NCI-H2227 treated with DMSO at 0.1 percent for 48 hours (cell line): Measurements from ENCODE around the gene SLC9A8.

Experiments used
- DNase-seq: peaks from one replicate; lab custom pipeline; 2025; lab: John Stamatoyannopoulos, UW

The SLC9A8 gene

GRCh38 chr20:49877386-49877921 is 64.8 kb downstream of the SLC9A8 start:
- DNase-seq = peak; percentile 74

GRCh38 chr20:49878977-49879376 is 66.3 kb downstream of the SLC9A8 start:
- DNase-seq = no peak

GRCh38 chr20:49880177-49880576 is 67.5 kb downstream of the SLC9A8 start:
- no peak for DNase-seq

GRCh38 chr20:49880724-49881445 is 68.3 kb downstream of the SLC9A8 start:
- DNase-seq = no peak

GRCh38 chr20:49882171-49882970 is 69.7 kb downstream of the SLC9A8 start:
- no peak for DNase-seq

- no peak for DNase-seq
These were observed 70.7 kb downstream of the SLC9A8 start for GRCh38 chr20:49883246-49883802.

- no peak for DNase-seq
These were observed 73.1 kb downstream of the SLC9A8 start for GRCh38 chr20:49885558-49886332.

GRCh38 chr20:49886571-49887213 is 74.1 kb downstream of the SLC9A8 start:
- DNase-seq = no peak

GRCh38 chr20:49887251-49888211 is 74.9 kb downstream of the SLC9A8 start:
- no peak for DNase-seq

- DNase-seq = peak; percentile 74
These were observed 75.8 kb downstream of the SLC9A8 start for GRCh38 chr20:49888212-49889000.

GRCh38 chr20:49889001-49889934 is 76.6 kb downstream of the SLC9A8 start:
- DNase-seq = no peak

- no peak for DNase-seq
These were observed 77.3 kb downstream of the SLC9A8 start for GRCh38 chr20:49889935-49890333.

GRCh38 chr20:49890471-49891361 is 78.1 kb downstream of the SLC9A8 start:
- peak; percentile 28 for DNase-seq

GRCh38 chr20:49891476-49892110 is 79.0 kb downstream of the SLC9A8 start:
- no peak for DNase-seq

- no peak for DNase-seq
These were observed 79.6 kb downstream of the SLC9A8 start for GRCh38 chr20:49892260-49892659.

GRCh38 chr20:49892817-49893216 is 80.2 kb downstream of the SLC9A8 start:
- no peak for DNase-seq
